Activated T-cell treated with anti-CD3 and anti-CD28 coated beads, Interleukin-2, amount 50 U/mL, for 4 hours (primary cell): Measurements from ENCODE around the gene SYNE2. TPM values are rescaled to one million over a fixed set of nuclear protein-coding genes. Genes with fewer than 3 reads are reported as not detected.
A peak's percentile ranks its signal among the peaks of the same experiment; 100 is the strongest.

Source experiments
- ATAC-seq, 2 donors: fragments of 200-7000 bp; cut with Tn5 transposase; one replicate each; pipeline ENCODE4 v1.10.0; 2021
- DNase-seq: peaks from one replicate; pipeline ENCODE4 v3.0.0-alpha.2; 2020
- H3K27me3 Mint-ChIP-seq: one replicate; pipeline ENCODE4 v1.8.0; 2021; ENCODE audit warnings: low read depth, mixed read lengths
- H3K36me3 Mint-ChIP-seq: one replicate; pipeline ENCODE4 v1.8.0; 2022; ENCODE audit warnings: mixed read lengths; ENCODE audit not compliant: insufficient read depth
- H3K4me1 Mint-ChIP-seq: one replicate; pipeline ENCODE4 v1.8.0; 2021; ENCODE audit warnings: low read depth, mixed read lengths
- H3K4me3 Mint-ChIP-seq: one replicate; pipeline ENCODE4 v1.8.0; 2021; ENCODE audit warnings: mild to moderate bottlenecking, moderate library complexity, mixed read lengths
- H3K9me3 Mint-ChIP-seq: one replicate; pipeline ENCODE4 v1.8.0; 2021; ENCODE audit warnings: mixed read lengths
- total RNA-seq, 3 donors: library from RNA; stranded (reverse); gene quantifications; one replicate each; pipeline ENCODE4 v1.2.1, GENCODE V29; 2021

The SYNE2 gene
- total RNA-seq, 3 donors from 2014 or later: 6.9 to 11.5 (median 8.6) TPM

DNA sequence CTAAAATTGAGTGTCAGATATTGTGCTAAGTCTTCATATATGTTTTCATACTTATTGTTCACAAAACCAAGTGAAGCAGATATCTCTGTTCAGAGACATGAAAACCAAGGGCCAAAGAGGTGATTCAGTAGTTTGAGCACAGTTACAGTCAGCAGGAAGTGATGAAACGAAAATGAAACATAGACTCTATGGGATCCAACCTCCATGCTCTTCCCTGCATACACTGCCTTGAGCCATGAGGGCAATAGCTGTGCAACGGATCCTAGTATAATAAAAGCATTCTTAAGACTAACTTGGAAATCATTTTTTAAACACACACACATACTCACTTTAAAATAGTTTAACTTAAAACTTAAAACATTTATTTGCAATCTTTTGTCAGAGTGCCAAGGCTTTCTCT is 413.4 kb downstream of the SYNE2 start:
- ATAC-seq (peak; percentile 58 to 70), DNase-seq (no peak)
- H3K27me3 Mint-ChIP-seq: no peaks in the 10 kb centered on the region
- H3K4me1 Mint-ChIP-seq: peaks cover 22% of the 10 kb centered on the region
- no peak overlapping the region for H3K4me3 Mint-ChIP-seq
- no peaks in the 10 kb centered on the region for H3K36me3 Mint-ChIP-seq
- H3K9me3 Mint-ChIP-seq: no peaks in the 10 kb centered on the region

DNA sequence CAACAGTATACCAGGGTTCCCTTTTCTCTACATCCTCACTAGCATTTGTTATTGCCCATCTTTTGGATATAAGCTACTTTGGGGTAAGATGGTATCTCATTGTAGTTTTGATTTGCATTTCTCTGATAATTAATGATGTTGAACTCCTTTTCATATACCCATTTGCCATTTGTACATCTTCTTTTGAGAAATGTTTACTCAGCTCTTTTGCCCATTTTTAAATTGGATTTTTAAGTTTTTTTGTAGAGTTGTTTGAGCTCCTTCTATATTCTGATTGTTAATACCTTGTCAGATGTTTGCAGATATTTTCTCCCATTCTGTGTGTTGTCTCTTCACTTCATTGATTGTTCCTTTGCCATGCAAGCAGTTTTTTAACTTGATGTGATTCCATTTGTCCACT is 419.2 kb downstream of the SYNE2 start:
- Mint-ChIP-seq H3K4me1 (peaks cover 8% of the 10 kb centered on the region), H3K36me3 (no peaks in the 10 kb centered on the region), H3K4me3 (no peak overlapping the region), H3K27me3 (peaks cover 4% of the 10 kb centered on the region), H3K9me3 (no peaks in the 10 kb centered on the region)
- DNase-seq (no peak), ATAC-seq (no peak)

Other genes with a start within 250 kb of the SYNE2 start
- gene WDR89, start 211.1 kb upstream of the SYNE2 start, total RNA-seq: 10 to 100 TPM; 33.1 to 38.5 (median 33.2) TPM
- 10 to 100 TPM; 12.0 to 13.5 (median 12.8) TPM for gene SGPP1, start 124.9 kb upstream of the SYNE2 start, total RNA-seq